Fibroblast of skin of left quadriceps (primary cell): ENCODE results near the gene ANAPC2.

Experiments used
- DNase-seq, 2 experiments: peaks; one replicate each; pipeline ENCODE4 v3.0.0-alpha.2; 2013; ENCODE audit warnings: low read depth in 2 of 2

Gene ANAPC2

DNA sequence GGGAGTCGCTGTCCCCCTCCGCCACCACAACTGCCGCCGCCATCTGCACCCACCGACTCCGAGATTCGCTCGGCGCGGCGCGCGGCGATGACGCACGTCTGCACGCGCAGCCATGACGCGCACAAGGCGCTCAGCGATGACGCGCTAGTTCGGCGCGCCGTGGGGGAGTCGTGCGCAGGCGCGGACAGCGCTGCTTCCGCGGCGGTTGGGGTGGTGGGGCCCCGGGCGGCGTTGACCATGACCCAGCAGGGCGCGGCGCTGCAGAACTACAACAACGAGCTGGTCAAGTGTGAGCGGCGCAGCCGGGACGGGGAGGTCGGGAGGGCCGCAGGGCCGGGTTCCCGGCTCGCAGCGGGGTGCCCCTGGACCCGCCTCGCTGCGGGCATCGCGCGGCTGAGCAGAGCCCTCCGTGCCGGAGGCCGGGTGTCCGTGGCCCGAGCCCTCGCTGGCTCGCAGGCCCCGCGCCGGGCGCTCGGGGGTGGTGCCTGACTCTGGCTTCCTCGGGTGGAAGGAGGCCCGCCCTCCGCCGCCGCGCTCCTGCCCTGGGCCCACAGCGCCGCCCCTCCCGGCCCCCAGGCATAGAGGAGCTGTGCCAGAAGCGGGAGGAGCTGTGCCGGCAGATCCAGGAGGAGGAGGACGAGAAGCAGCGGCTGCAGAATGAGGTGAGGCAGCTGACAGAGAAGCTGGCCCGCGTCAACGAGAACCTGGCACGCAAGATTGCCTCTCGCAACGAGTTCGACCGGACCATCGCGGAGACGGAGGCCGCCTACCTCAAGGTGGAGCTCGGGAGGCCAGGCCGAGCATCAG is at the start of gene ANAPC2, which contains the start of gene SSNA1:
TSS of gene ANAPC2 (minus strand) at position 71 of the 807 bp plus-strand sequence. CDS start at position 43, 28 bp downstream.
TSS of gene SSNA1 (plus strand) at position 187 of the 807 bp plus-strand sequence. CDS start at position 238, 51 bp downstream.
- peak; percentile 80 for DNase-seq

DNA sequence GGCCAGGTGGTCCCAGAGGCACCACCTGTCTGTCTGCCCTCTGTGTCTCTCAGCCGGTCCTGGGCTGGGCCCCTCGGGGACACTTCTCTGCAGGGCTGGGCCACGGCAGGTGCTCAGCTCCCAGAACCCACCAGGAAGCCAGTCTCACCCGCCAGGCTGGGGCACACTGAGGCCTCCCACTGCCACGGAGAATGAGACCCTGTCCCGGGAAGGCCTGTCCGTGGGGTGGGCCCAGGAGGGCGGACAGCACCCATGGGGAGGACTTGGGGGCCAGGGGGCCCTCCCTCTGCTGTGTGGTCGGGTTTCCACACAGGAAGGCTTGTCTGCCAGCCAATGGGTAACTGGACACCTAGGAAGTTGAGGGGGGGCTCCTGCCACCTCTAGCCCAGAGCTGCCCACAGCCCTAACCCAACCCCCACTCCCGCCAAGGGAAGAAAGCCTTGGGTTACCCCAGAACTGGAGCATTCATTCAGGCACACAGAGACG is 48.6 kb upstream of the ANAPC2 start:
- no peak for DNase-seq

DNA sequence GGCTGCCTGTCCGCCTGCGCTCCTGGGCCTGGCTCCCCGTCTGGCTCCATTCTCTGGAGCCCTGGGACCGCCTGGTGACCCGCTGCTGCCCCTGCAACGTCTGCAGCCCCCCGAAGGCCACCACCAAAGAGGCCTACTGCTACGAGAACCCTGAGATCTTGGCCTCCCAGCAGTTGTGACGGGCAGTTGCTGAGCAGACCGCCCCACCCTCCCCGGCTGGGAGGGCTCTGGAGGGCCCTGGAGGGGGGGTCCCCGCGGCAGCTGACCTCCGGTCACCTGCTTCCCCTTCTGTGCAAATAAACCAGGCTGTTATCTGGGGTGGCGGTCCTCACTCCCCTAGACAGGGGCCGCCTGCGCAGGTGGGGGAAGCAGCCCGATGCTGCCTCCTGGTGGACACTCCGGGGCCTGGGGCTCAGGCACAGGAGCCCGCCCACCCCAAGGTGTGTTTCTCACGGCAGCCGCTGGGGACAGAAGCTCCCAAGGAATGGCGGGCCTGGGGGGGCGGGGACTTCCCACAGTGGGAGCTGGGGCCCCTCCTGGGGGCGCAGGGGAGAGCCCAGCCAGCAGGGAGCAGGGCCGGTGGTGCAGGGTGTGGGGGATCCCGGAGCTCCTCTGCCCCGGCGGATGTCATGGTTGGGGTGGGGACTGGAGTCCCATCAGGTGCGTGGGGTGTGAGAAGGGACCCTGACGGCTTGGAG is 48.0 kb upstream of the ANAPC2 start:
- peak; percentile 38 to 39 for DNase-seq

GRCh38 chr9:137235424-137236237 is 47.3 kb upstream of the ANAPC2 start:
- no peak for DNase-seq

DNA sequence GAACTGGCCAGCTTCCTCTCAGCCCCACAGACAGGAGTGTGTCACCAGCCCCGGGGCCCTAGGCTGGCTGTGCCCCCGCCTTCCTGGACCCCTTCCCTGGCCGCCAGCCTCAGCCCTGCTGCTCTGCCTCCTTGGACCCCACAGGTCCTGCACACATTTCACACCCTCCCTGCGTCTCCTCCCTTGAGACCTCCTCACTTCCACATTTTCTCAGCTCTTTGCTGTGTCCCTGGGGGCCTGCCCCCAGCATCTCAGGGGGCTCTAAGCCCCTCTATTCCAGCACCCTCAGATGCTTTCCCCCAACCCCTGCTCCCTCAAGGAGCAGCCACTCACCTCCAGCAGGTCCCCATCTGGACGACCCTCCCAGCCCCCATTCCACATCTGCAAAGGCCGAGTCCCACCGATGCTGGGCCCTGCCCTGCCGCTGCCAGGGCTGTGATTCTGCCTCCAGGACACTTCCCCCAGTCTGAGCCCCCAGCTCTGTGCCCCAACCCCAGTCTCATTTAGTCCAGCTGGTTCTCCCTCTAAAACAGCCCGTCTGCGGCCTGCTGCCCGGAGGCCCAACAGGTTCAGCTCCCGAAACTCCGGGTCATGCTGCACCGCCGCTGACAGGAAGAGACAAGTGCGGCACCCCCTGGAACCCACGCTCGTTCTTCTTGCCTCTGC is 46.5 kb upstream of the ANAPC2 start:
- DNase-seq = no peak

DNA sequence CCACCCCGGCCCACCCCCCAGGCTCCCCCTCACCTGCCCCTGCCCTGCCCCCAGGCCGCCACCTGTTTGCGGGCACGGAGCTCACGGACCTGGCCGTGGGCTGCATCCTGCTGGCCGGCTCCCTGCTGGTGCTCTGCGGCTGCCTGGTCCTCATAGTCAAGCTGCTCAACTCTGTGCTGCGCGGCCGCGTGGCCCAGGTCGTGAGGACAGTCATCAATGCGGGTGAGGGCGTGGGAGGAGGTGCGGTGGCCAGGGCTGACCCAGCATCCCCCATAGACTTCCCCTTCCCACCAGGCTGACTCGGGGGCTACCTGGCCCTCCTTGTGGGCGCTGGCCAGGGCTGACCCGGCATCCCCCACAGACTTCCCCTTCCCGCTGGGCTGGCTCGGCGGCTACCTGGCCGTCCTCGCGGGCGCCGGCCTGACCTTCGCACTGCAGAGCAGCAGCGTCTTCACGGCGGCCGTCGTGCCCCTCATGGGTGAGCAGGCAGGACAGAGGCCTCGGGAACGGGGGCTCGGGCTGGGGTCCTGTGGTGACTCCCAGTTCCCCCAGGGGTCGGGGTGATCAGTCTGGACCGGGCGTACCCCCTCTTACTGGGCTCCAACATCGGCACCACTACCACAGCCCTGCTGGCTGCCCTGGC is 45.8 kb upstream of the ANAPC2 start:
- DNase-seq = no peak

- no peak for DNase-seq
These were observed 45.0 kb upstream of the ANAPC2 start for GRCh38 chr9:137233143-137233980.

GRCh38 chr9:137232510-137232909 is 44.1 kb upstream of the ANAPC2 start:
- no peak for DNase-seq

- no peak for DNase-seq
These were observed 43.7 kb upstream of the ANAPC2 start for GRCh38 chr9:137232101-137232500.

GRCh38 chr9:137231372-137232039 is 43.1 kb upstream of the ANAPC2 start:
- no peak for DNase-seq

DNA sequence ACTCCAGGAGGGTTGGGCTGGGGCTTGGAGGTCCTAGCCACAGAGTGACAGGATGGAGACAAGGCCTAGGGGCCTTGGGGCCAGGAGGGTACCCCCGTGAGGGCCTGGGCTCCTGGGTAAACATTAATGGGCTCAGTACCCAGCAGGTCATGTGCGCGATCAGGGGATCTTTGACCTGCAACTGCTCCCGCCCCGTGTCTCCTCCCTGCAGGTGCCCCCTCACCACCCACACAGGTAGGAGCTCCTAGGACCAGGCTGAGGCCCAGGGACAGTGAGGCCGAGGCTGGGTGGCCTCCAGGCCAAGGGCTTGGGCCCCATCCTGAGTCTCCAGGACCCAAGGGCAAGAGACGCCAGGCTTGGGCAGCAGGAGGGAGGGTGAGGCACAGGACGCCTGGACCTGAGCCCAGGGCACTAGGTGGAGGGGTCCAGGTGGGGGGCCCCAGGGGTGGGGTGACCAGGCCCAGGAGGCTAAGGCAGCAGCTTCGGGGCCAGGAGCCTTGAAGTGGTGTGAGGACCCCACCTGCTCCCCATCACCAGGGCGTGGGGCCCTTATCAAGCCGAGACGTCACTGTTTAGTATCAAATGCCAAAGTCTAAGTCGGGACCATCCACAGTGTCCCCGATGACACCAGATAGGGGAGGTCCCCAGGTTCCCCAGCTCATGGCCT is 42.5 kb upstream of the ANAPC2 start, which contains the start of gene SLC34A3:
TSS of gene SLC34A3 (plus strand) at position 197 of the 667 bp plus-strand sequence. CDS start 802 bp downstream, outside the sequence.
- DNase-seq = no peak

DNA sequence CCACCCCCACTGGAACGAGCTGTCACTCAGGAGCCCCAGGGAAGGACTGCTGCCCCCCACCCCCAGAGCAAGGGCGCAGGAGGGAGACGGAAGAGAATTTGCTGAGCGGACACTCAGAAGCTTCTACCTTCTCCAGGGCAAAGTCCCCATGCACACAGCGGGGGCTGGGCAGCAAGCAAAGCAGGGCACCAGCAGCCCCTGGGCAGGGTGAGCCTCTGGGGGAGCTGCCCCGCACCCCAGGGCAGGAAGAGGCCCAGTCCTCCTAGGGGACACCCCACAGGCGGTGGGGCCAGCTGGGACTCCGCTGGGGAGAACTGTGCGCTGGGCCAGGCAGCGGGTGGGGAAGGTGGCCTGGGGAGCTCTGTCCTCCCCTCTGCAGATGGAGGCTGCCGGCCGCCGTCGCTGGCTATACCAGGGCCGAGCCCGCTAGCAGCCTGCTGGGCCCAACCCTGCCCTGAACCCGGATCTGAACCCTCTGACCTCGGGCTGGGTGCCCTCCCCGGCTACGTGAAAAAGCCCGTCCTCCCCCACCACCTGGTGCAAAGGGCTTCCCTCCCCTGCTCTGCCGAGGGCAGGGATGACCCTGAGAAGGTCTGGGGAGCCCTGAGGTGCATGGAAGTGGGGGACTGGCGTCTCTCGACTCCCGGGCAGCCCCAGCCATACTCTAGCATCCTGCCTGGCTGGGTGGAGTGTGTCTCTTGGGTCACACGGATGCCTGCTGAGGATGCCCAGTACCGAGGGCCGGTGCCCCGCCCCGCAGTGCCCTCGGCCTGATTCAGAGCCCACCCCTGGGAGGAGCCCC is 41.7 kb upstream of the ANAPC2 start:
- no peak for DNase-seq

DNA sequence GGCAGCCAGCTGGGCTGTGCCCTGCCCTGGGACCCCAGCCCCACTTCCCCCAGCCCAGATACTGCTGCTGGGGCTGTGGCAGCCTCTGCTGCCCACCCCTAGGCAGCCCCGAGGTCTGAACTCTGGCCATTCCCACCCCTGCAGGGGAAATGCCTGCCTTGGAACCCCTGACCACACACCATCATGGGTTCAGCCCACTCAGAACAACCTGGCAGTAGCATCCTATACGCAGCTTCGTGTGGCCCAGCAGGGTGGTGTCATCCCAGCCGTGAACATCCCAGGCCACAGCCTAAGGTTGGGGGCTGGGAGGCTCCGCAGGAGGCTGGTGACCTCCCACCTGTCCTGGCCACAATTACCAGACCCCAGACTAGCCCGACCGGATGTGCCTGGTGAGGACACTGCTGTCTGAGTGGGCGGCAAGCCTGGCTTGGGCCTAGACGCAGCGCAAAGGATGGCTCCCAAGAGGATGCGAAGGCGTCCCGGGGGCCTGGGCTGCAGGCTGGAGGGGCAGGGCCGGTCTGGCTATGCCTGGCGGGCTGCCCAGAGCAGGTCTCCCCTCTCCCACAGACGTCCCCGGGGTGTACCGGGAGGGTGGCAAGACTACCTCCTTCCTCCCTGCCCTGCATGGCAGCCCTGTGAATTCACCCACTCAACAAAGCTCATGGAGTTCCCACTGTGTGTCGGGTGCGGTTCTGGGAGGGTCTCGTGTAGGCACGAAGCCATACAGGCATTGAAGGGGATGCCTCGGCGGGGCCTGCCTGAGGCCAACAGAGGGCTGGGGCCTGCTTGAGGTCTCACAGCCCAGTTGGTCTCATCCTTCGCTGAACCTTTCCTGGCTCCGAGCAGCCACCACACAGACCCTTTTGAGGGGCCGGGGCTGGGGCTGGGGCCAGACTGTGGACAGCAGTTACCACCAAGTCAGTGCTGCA is 40.9 kb upstream of the ANAPC2 start:
- DNase-seq = no peak

DNA sequence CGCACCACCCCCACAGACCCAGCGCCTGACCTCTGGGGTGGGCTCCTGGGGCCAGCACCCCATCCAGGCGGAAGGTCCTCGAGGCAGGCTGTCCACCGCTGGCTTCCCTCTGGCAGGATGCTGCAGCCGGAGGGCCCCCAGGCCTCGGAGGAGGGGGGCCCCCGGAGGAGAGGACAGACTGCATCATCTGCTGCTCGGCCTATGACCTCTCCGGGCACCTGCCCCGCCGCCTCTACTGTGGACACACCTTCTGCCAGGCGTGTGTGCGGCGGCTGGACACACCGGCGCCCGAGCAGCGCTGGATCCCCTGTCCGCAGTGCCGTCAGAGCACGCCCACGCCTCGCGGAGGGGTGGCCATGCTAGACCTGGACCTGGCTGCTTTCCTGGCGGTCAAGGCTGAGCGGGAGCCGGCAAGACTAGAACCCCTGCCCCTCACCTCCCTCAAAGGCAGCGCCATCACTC is 40.2 kb upstream of the ANAPC2 start:
- DNase-seq = no peak

DNA sequence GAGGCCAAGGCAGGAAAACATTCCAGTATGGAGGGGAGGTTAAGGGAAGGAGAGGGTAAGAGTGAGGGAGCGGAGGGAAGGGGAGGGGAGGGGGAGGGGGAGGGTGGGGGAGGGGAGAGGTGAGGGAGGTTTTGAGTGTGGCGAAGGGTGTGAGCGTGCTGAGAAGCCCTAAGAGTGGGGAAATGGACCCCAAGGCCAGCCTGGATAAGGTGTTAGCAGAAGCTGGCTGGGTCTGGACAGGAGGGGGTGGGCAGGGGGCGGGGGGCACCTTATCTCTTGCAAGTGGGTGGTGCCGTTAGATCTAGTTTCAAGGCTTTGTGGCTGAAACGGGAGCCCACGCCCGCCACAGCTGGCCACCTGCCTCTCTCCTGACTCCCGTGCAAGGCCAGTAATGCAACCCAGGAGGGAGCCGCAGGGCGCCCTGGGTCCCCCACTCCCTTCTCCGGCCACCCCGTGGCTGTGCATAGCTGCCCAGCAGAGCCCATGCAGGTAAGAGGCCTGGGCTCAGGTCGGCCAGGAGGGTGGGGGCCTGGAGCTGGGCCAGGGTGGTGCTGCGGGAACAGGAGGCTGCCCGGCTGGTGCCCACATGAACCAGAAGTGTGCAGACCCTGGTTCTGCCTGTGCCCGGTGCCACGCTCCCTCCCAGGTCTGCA is 39.6 kb upstream of the ANAPC2 start:
- DNase-seq = no peak
